RWPE2 (cell line): Measurements from ENCODE around the gene AOAH.
A peak's percentile ranks its signal among the peaks of the same experiment; 100 is the strongest.

Experiments
- ATAC-seq: fragments of 200-7000 bp; cut with Tn5 transposase; 3 replicates; pipeline ENCODE4 v1.9.1; 2021; ENCODE audit warnings: low read depth
- DNase-seq: peaks from one replicate; pipeline ENCODE4 v3.0.0-alpha.2; 2020; ENCODE audit warnings: low spot score
- H3K27ac ChIP-seq: fragments of 450-650 bp; 2 replicates; pipeline ENCODE4 v1.5.1; 2017; ENCODE audit warnings: mild to moderate bottlenecking; ENCODE audit not compliant: poor library complexity, severe bottlenecking
- H3K27me3 ChIP-seq: fragments of 250-450 bp; sonication (Bioruptor Pico); 2 replicates; pipeline ENCODE4 v1.5.1; 2021; ENCODE audit warnings: mild to moderate bottlenecking, moderate library complexity; ENCODE audit not compliant: insufficient read depth, poor library complexity, severe bottlenecking
- H3K36me3 ChIP-seq: fragments of 250-450 bp; sonication (Bioruptor Pico); 2 replicates; pipeline ENCODE4 v1.5.1; 2020; ENCODE audit warnings: low read depth, mild to moderate bottlenecking, moderate library complexity
- H3K4me1 ChIP-seq: fragments of 250-450 bp; sonication (Bioruptor Pico); 2 replicates; pipeline ENCODE4 v1.5.1; 2021; ENCODE audit warnings: mild to moderate bottlenecking, moderate library complexity; ENCODE audit not compliant: insufficient read depth, poor library complexity, severe bottlenecking
- H3K4me3 ChIP-seq: fragments of 250-450 bp; sonication (Bioruptor Pico); 2 replicates; pipeline ENCODE4 v1.5.1; 2021; ENCODE audit warnings: mild to moderate bottlenecking, moderate library complexity; ENCODE audit not compliant: severe bottlenecking
- H3K9me3 ChIP-seq: fragments of 250-450 bp; sonication (Bioruptor Pico); 2 replicates; pipeline ENCODE4 v1.5.1; 2021; ENCODE audit warnings: mild to moderate bottlenecking, moderate library complexity; ENCODE audit not compliant: severe bottlenecking
- CTCF ChIP-seq: fragments of 450-650 bp; IDR thresholded peaks from one replicate; pipeline ENCODE4 v1.5.1; 2017; ENCODE audit warnings: mild to moderate bottlenecking, moderate library complexity; ENCODE audit not compliant: poor library complexity, severe bottlenecking

The AOAH gene

DNA sequence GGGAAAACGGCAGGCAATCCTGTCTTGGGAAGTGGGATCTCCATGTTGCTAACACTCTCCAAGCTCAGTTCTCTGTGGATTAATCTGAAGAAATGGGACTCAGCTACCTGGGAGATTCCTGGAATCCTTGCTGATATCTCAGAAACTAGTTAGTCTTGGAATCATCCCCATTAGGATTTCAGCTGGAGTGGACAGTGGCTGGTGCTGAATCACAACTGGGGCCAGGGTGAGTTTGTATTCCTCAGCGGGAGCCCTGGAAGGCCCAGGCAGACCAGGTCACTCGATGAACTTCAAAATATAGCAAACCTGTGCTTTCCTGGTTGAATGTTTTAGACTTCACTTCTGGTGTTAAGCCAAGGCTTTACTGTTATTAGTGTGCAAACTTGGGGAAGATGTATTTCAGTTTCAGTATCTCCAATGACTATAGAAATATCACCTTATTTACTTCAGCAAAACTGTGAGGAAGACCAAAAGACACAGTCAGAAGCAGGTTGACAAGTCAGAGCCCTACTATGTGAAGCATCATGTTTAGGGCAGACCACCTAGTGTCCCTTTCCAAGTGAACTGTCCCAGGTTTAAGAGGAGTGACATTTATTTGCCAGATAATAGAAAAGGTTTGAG lies 126.1 kb downstream of the AOAH start:
- Histone ChIP-seq H3K27me3 (no peaks in the 10 kb centered on the region), H3K4me1 (peaks cover 4% of the 10 kb centered on the region), H3K4me3 (no peak overlapping the region), H3K36me3 (no peaks in the 10 kb centered on the region), H3K27ac (no peak overlapping the region), H3K9me3 (no peaks in the 10 kb centered on the region)
- ATAC-seq (no peak), DNase-seq (no peak)
- no peak for TF ChIP-seq CTCF

DNA sequence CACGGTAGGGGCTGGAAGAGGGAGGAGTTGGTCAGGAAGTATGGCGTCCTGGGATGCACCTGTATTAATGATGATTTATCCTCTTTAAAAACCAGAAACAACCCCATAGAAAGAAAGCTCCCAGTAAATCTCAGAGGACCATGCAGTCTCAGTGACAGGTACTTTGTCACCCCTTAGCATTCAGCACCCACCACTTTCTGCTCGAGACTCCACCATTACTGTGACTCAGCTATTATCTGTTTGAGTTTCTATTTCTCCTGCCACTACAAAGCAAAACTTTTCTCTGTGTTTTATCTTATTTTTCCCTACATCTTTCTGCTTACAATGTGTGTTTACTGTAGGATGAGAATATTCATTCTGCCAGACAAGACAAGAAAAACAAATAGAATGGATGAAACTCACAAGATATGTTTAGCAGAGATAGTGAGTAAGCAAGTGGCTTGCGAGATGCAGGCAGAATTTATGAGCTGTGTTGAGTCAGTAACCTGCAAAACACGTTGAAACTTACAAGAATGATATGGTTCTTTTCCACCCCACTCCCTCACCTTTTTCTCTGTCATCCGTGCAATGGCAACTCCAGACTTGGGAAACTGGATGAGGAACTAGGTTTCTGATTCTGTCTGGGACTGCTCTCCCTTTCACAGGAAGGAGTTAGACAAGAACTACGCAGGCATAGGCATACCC lies 127.1 kb downstream of the AOAH start:
- DNase-seq (no peak), ATAC-seq (peak; percentile 29; the same call in 1 of the 3 replicates)
- Histone ChIP-seq H3K4me3 (no peak overlapping the region), H3K36me3 (no peaks in the 10 kb centered on the region), H3K27me3 (no peaks in the 10 kb centered on the region), H3K4me1 (peaks cover 4% of the 10 kb centered on the region), H3K27ac (no peak overlapping the region), H3K9me3 (no peaks in the 10 kb centered on the region)
- TF ChIP-seq CTCF: no peak

- ATAC-seq (no peak), DNase-seq (no peak)
- TF ChIP-seq CTCF: no peak
- H3K36me3 ChIP-seq: no peaks in the 10 kb centered on the region
- no peak overlapping the region for H3K27ac ChIP-seq
- peaks cover 4% of the 10 kb centered on the region for H3K4me1 ChIP-seq
- no peaks in the 10 kb centered on the region for H3K27me3 ChIP-seq
- no peaks in the 10 kb centered on the region for H3K9me3 ChIP-seq
- H3K4me3 ChIP-seq: no peak overlapping the region
Observed at GRCh38 chr7:36594445-36594844, 129.8 kb downstream of the AOAH start.

- Histone ChIP-seq H3K4me3 (no peak overlapping the region), H3K36me3 (no peaks in the 10 kb centered on the region), H3K27ac (no peak overlapping the region), H3K4me1 (no peaks in the 10 kb centered on the region), H3K9me3 (no peaks in the 10 kb centered on the region), H3K27me3 (peaks cover under 1% of the 10 kb centered on the region)
- ATAC-seq (no peak), DNase-seq (no peak)
- TF ChIP-seq CTCF: no peak
Observed at GRCh38 chr7:36591636-36592035, 132.7 kb downstream of the AOAH start.

- no peak for TF ChIP-seq CTCF
- Histone ChIP-seq H3K27ac (no peak overlapping the region), H3K9me3 (no peaks in the 10 kb centered on the region), H3K4me3 (no peak overlapping the region), H3K4me1 (no peaks in the 10 kb centered on the region), H3K36me3 (no peaks in the 10 kb centered on the region), H3K27me3 (peaks cover 4% of the 10 kb centered on the region)
- DNase-seq (no peak), ATAC-seq (no peak)
Observed at GRCh38 chr7:36589391-36589790, 134.9 kb downstream of the AOAH start.
